Stimulated activated memory B cell treated with anti-CD40 and anti-IgM and Interleukin-4, amounts not matched to agents 10 μg/mL and 1 μg/mL and 100 μg/mL, for 72 hours (primary cell): ENCODE results near the gene DNM3.
"Not testable (repeated sequence)": the region's sequence is repeated elsewhere in the genome, so short reads cannot be mapped to it uniquely, and the experiment has no call there.

Experiments
- ATAC-seq: fragments of 150-1000 bp; cut with Tn5 transposase; 2 replicates; pipeline ENCODE4 v1.10.0; 2021
- H3K27ac Mint-ChIP-seq: one replicate; pipeline ENCODE4 v1.8.0; 2022; ENCODE audit warnings: mild to moderate bottlenecking, mixed read lengths
- H3K27me3 Mint-ChIP-seq: one replicate; pipeline ENCODE4 v1.8.0; 2022; ENCODE audit warnings: mixed read lengths
- H3K36me3 Mint-ChIP-seq: one replicate; pipeline ENCODE4 v1.8.0; 2022; ENCODE audit warnings: mixed read lengths
- H3K4me1 Mint-ChIP-seq: one replicate; pipeline ENCODE4 v1.8.0; 2022; ENCODE audit warnings: mixed read lengths
- H3K4me3 Mint-ChIP-seq: one replicate; pipeline ENCODE4 v1.8.0; 2022; ENCODE audit warnings: mild to moderate bottlenecking, moderate library complexity, mixed read lengths
- H3K9me3 Mint-ChIP-seq: one replicate; pipeline ENCODE4 v1.8.0; 2022; ENCODE audit warnings: mixed read lengths

Gene DNM3

GRCh38 chr1:172421974-172422604 is 580.8 kb downstream of the DNM3 start:
- Mint-ChIP-seq H3K4me1 (no peaks in the 10 kb centered on the region), H3K4me3 (no peak overlapping the region), H3K36me3 (peaks cover 5% of the 10 kb centered on the region), H3K27me3 (no peaks in the 10 kb centered on the region), H3K27ac (no peak overlapping the region), H3K9me3 (no peaks in the 10 kb centered on the region)
- ATAC-seq = no peak

- H3K4me1 Mint-ChIP-seq = no peaks in the 10 kb centered on the region
- no peak overlapping the region for H3K27ac Mint-ChIP-seq
- no peaks in the 10 kb centered on the region for H3K27me3 Mint-ChIP-seq
- no peak overlapping the region for H3K4me3 Mint-ChIP-seq
- ATAC-seq = no peak
- peaks cover under 1% of the 10 kb centered on the region for H3K36me3 Mint-ChIP-seq
- no peaks in the 10 kb centered on the region for H3K9me3 Mint-ChIP-seq
Measured at GRCh38 chr1:172423336-172423735, 582.0 kb downstream of the DNM3 start.

GRCh38 chr1:172425339-172425738 is 584.0 kb downstream of the DNM3 start:
- no peak overlapping the region for H3K27ac Mint-ChIP-seq
- H3K36me3 Mint-ChIP-seq = no peaks in the 10 kb centered on the region

GRCh38 chr1:172427191-172427590 is 585.9 kb downstream of the DNM3 start:
- Mint-ChIP-seq H3K27ac (no peak overlapping the region), H3K4me1 (peaks cover 6% of the 10 kb centered on the region), H3K36me3 (no peaks in the 10 kb centered on the region), H3K9me3 (no peaks in the 10 kb centered on the region), H3K27me3 (no peaks in the 10 kb centered on the region), H3K4me3 (no peak overlapping the region)
- ATAC-seq = no peak

More at GRCh38 chr1:172425339-172425738, 584.0 kb downstream of the DNM3 start:
- Mint-ChIP-seq H3K27me3 (no peaks in the 10 kb centered on the region), H3K9me3 (no peaks in the 10 kb centered on the region), H3K4me3 (no peak overlapping the region), H3K4me1 (peaks cover 5% of the 10 kb centered on the region)
- no peak for ATAC-seq

- ATAC-seq = peak; percentile 65
- H3K27ac Mint-ChIP-seq = no peak overlapping the region
- H3K9me3 Mint-ChIP-seq = no peaks in the 10 kb centered on the region
- peaks cover 12% of the 10 kb centered on the region for H3K36me3 Mint-ChIP-seq
- H3K4me3 Mint-ChIP-seq = no peak overlapping the region
- no peaks in the 10 kb centered on the region for H3K27me3 Mint-ChIP-seq
- H3K4me1 Mint-ChIP-seq = peaks cover 24% of the 10 kb centered on the region
Measured at GRCh38 chr1:172429331-172430127, 588.2 kb downstream of the DNM3 start.

- Mint-ChIP-seq H3K36me3 (peaks cover 14% of the 10 kb centered on the region), H3K27me3 (no peaks in the 10 kb centered on the region), H3K4me1 (peaks cover 27% of the 10 kb centered on the region), H3K9me3 (no peaks in the 10 kb centered on the region), H3K4me3 (no peak overlapping the region), H3K27ac (no peak overlapping the region)
- ATAC-seq = no peak
Measured at GRCh38 chr1:172430128-172430454, 588.8 kb downstream of the DNM3 start.

GRCh38 chr1:172431204-172431603 is 589.9 kb downstream of the DNM3 start:
- no peak for ATAC-seq
- Mint-ChIP-seq H3K4me1 (peaks cover 27% of the 10 kb centered on the region), H3K27ac (no peak overlapping the region), H3K4me3 (no peak overlapping the region), H3K9me3 (no peaks in the 10 kb centered on the region), H3K36me3 (peaks cover 21% of the 10 kb centered on the region), H3K27me3 (no peaks in the 10 kb centered on the region)

GRCh38 chr1:172431721-172432192 is 590.5 kb downstream of the DNM3 start:
- H3K27me3 Mint-ChIP-seq = no peaks in the 10 kb centered on the region
- H3K36me3 Mint-ChIP-seq = peaks cover 22% of the 10 kb centered on the region
- no peak for ATAC-seq
- no peak overlapping the region for H3K4me3 Mint-ChIP-seq
- no peak overlapping the region for H3K27ac Mint-ChIP-seq
- peaks cover 27% of the 10 kb centered on the region for H3K4me1 Mint-ChIP-seq
- no peaks in the 10 kb centered on the region for H3K9me3 Mint-ChIP-seq

GRCh38 chr1:172437183-172437582 is 595.9 kb downstream of the DNM3 start:
- not testable (repeated sequence) for H3K27ac Mint-ChIP-seq, H3K4me3 Mint-ChIP-seq, ATAC-seq, H3K9me3 Mint-ChIP-seq, H3K27me3 Mint-ChIP-seq
- peaks cover 56% of the 10 kb centered on the region for H3K36me3 Mint-ChIP-seq
- H3K4me1 Mint-ChIP-seq = peaks cover 48% of the 10 kb centered on the region

GRCh38 chr1:172442404-172442803 is 601.1 kb downstream of the DNM3 start:
- ATAC-seq = no peak
- H3K4me3 Mint-ChIP-seq = no peak overlapping the region
- H3K27me3 Mint-ChIP-seq = no peaks in the 10 kb centered on the region
- H3K9me3 Mint-ChIP-seq = no peaks in the 10 kb centered on the region
- peaks cover 38% of the 10 kb centered on the region for H3K36me3 Mint-ChIP-seq
- H3K27ac Mint-ChIP-seq = no peak overlapping the region
- peaks cover 48% of the 10 kb centered on the region for H3K4me1 Mint-ChIP-seq

- Mint-ChIP-seq H3K4me1 (peaks cover 48% of the 10 kb centered on the region), H3K4me3 (peak overlapping the region; percentile 91), H3K27ac (peak overlapping the region; percentile 97), H3K36me3 (peaks cover 36% of the 10 kb centered on the region), H3K9me3 (no peaks in the 10 kb centered on the region), H3K27me3 (no peaks in the 10 kb centered on the region)
- ATAC-seq = no peak
Measured at GRCh38 chr1:172442843-172443565, 601.7 kb downstream of the DNM3 start.

GRCh38 chr1:172443666-172444453 is 602.6 kb downstream of the DNM3 start, which contains the start of gene PIGC:
TSS of gene PIGC (minus strand) at chr1:172444069. CDS start at chr1:172442622, 1,447 bp downstream.
- no peaks in the 10 kb centered on the region for H3K9me3 Mint-ChIP-seq
- no peaks in the 10 kb centered on the region for H3K27me3 Mint-ChIP-seq
- peaks cover 31% of the 10 kb centered on the region for H3K36me3 Mint-ChIP-seq
- H3K4me1 Mint-ChIP-seq = peaks cover 48% of the 10 kb centered on the region
- peak; percentile 100 for ATAC-seq
- H3K4me3 Mint-ChIP-seq = peak within 1 kb of the TSS; percentile 91
- H3K27ac Mint-ChIP-seq = peak within 1 kb of the TSS; percentile 97

GRCh38 chr1:172446547-172446946 is 605.2 kb downstream of the DNM3 start:
- H3K27ac Mint-ChIP-seq = no peak overlapping the region
- no peak for ATAC-seq
- H3K4me1 Mint-ChIP-seq = peaks cover 33% of the 10 kb centered on the region
- no peaks in the 10 kb centered on the region for H3K9me3 Mint-ChIP-seq
- peaks cover 10% of the 10 kb centered on the region for H3K36me3 Mint-ChIP-seq
- no peak overlapping the region for H3K4me3 Mint-ChIP-seq
- no peaks in the 10 kb centered on the region for H3K27me3 Mint-ChIP-seq

- Mint-ChIP-seq H3K27me3 (no peaks in the 10 kb centered on the region), H3K4me1 (peaks cover 23% of the 10 kb centered on the region), H3K4me3 (no peak overlapping the region), H3K9me3 (no peaks in the 10 kb centered on the region), H3K27ac (no peak overlapping the region), H3K36me3 (no peaks in the 10 kb centered on the region)
- no peak for ATAC-seq
Measured at GRCh38 chr1:172447641-172448040, 606.3 kb downstream of the DNM3 start.
